ENCODE results near the gene ITIH4.
A peak's percentile ranks its signal among the peaks of the same experiment; 100 is the strongest.

Gene ITIH4

GRCh38 chr3:52874160-52874701, 43.8 kb upstream of the ITIH4 start:
- H3K4me3 ChIP-seq (ENCODE audit: low read depth, low read length) = no peak overlapping the region
- DNase-seq (ENCODE audit: low read depth) = no peak
- in situ Hi-C loops (cut with HindIII; ENCODE audit: low sequenced_read_pairs) = no loop called here
- TF ChIP-seq CTCF (IDR thresholded peaks at IDR 0.05; ENCODE audit: low read depth, low read length, missing control alignments) = no peak

GRCh38 chr3:52873433-52874159, 43.1 kb upstream of the ITIH4 start:
- TF ChIP-seq CTCF (IDR thresholded peaks at IDR 0.05; ENCODE audit: low read depth, low read length, missing control alignments) = no peak
- in situ Hi-C loops (cut with HindIII; ENCODE audit: low sequenced_read_pairs) = no loop called here
- DNase-seq (ENCODE audit: low read depth) = peak; percentile 18
- H3K4me3 ChIP-seq (ENCODE audit: low read depth, low read length) = no peak overlapping the region

GRCh38 chr3:52872245-52872644, 41.8 kb upstream of the ITIH4 start:
- no peak for DNase-seq (ENCODE audit: low read depth)
- no peak for TF ChIP-seq CTCF (IDR thresholded peaks at IDR 0.05; ENCODE audit: low read depth, low read length, missing control alignments)
- in situ Hi-C loops (cut with HindIII; ENCODE audit: low sequenced_read_pairs) = no loop called here
- no peak overlapping the region for H3K4me3 ChIP-seq (ENCODE audit: low read depth, low read length)

GRCh38 chr3:52871761-52872160, 41.3 kb upstream of the ITIH4 start:
- TF ChIP-seq CTCF (IDR thresholded peaks at IDR 0.05; ENCODE audit: low read depth, low read length, missing control alignments) = no peak

GRCh38 chr3:52870471-52870870, 40.0 kb upstream of the ITIH4 start:
- in situ Hi-C loops (cut with HindIII; ENCODE audit: low sequenced_read_pairs) = no loop called here
- H3K4me3 ChIP-seq (ENCODE audit: low read depth, low read length) = no peak overlapping the region
- DNase-seq (ENCODE audit: low read depth) = no peak
- TF ChIP-seq CTCF (IDR thresholded peaks at IDR 0.05; ENCODE audit: low read depth, low read length, missing control alignments) = no peak

More at GRCh38 chr3:52871761-52872160, 41.3 kb upstream of the ITIH4 start:
- in situ Hi-C loops (cut with HindIII; ENCODE audit: low sequenced_read_pairs) = no loop called here
- no peak for DNase-seq (ENCODE audit: low read depth)
- H3K4me3 ChIP-seq (ENCODE audit: low read depth, low read length) = no peak overlapping the region

- TF ChIP-seq CTCF (IDR thresholded peaks at IDR 0.05; ENCODE audit: low read depth, low read length, missing control alignments) = no peak
- no peak for DNase-seq (ENCODE audit: low read depth)
- in situ Hi-C loops (cut with HindIII; ENCODE audit: low sequenced_read_pairs) = no loop called here
- no peak overlapping the region for H3K4me3 ChIP-seq (ENCODE audit: low read depth, low read length)
Measured at GRCh38 chr3:52866427-52866826, 36.0 kb upstream of the ITIH4 start.

Data from astrocyte of the cerebellum (primary cell).